Spleen (tissue), 11 donors: ENCODE measurements around the gene PLEKHB1. TPM values are rescaled to one million over a fixed set of nuclear protein-coding genes. Genes with fewer than 3 reads are reported as not detected.

Experiments
- DNase-seq: peaks from one replicate; pipeline ENCODE4 v3.0.0-alpha.2; 2020
- H3K27ac ChIP-seq, 8 donors: fragments of 200-600 bp; sonication (generic) in 7 of 8; 1 replicate in 4 of 8; 2 replicates in 4 of 8; pipeline versions ENCODE4 v1.5.0 to v1.8.0; 2016 to 2021; ENCODE audit warnings: inconsistent platforms in 4 of 8, mild to moderate bottlenecking in 4 of 8, moderate library complexity in 1 of 8
- H3K27me3 ChIP-seq, 7 donors: fragments of 200-600 bp; sonication (generic) in 6 of 7; replicated peaks in 1 of 7; 1 replicate in 4 of 7; 2 replicates in 3 of 7; pipeline versions ENCODE4 v1.5.0 to v1.8.0; 2016 to 2021; ENCODE audit warnings: inconsistent platforms in 3 of 7, mild to moderate bottlenecking in 1 of 7
- H3K36me3 ChIP-seq, 6 donors: fragments of 200-600 bp; sonication (generic) in 5 of 6; 1 replicate in 4 of 6; 2 replicates in 2 of 6; pipeline versions ENCODE4 v1.5.0 to v1.8.0; 2016 to 2021; ENCODE audit warnings: inconsistent platforms in 2 of 6
- H3K4me1 ChIP-seq, 6 donors: fragments of 200-600 bp; sonication (generic) in 5 of 6; 1 replicate in 3 of 6; 2 replicates in 3 of 6; pipeline versions ENCODE4 v1.5.0 to v1.8.0; 2016 to 2021; ENCODE audit warnings: inconsistent platforms in 3 of 6
- H3K4me3 ChIP-seq, 8 donors: fragments of 200-600 bp; sonication (generic) in 7 of 8; 1 replicate in 4 of 8; 2 replicates in 4 of 8; pipeline versions ENCODE4 v1.5.0 to v1.8.0; 2016 to 2021; ENCODE audit warnings: inconsistent platforms in 4 of 8, mild to moderate bottlenecking in 4 of 8, moderate library complexity in 2 of 8
- H3K9me3 ChIP-seq, 8 donors: fragments of 200-600 bp; sonication (generic) in 7 of 8; 1 replicate in 4 of 8; 2 replicates in 4 of 8; pipeline versions ENCODE4 v1.5.0 to v1.8.0; 2016 to 2021; ENCODE audit warnings: inconsistent platforms in 4 of 8
- CTCF ChIP-seq, 11 experiments: fragments of 200-600 bp in 7 of 11; fragments of 450-650 bp in 4 of 11; sonication (generic) in 4 of 11; IDR thresholded peaks in 8 of 11; conservative IDR thresholded peaks in 3 of 11; 1 replicate in 7 of 11; 2 replicates in 4 of 11; pipeline versions ENCODE4 v1.4.0 to v1.8.0; 2016 to 2021; ENCODE audit warnings: antibody characterized with exemption in 11 of 11, inconsistent platforms in 4 of 11, mild to moderate bottlenecking in 1 of 11
- POLR2A ChIP-seq, 3 donors: fragments of 450-650 bp; IDR thresholded peaks; one replicate each; pipeline ENCODE4 v1.5.1; 2017; ENCODE audit warnings: antibody characterized with exemption in 3 of 3, mild to moderate bottlenecking in 1 of 3
- POLR2AphosphoS5 ChIP-seq, 3 donors: sonication (generic); formaldehyde crosslinking; IDR thresholded peaks; one replicate each; pipeline ENCODE4 v1.5.1; 2017; ENCODE audit warnings: antibody characterized with exemption in 3 of 3
- WGBS, 5 donors: extraction: QIAGEN DNeasy Blood & Tissue Kit in 3 of 5; methylation state at CpG; one replicate each; pipeline versions ENCODE4 v1.1.5 to v1.1.7; 2013 to 2018; 5-methylcytosine and 5-hydroxymethylcytosine counted together
- intact Hi-C: fragments of 100-400 bp; cut with DNase I; formaldehyde crosslinking; loops from one replicate; pipeline ENCODE4 v1.15.0; 2023; ENCODE audit warnings: low total_unique reads
- polyA plus RNA-seq, 3 donors: library from polyadenylated mRNA; stranded (reverse); fragments of 200-250 nt; gene quantifications; one replicate each; pipeline ENCODE4 v1.2.1, GENCODE V29; 2013
- total RNA-seq, 7 donors: library from RNA; depleted of rRNA in 3 of 7; stranded (reverse); fragments of >200 nt in 3 of 7; fragmentation: NEBNext Ultra II Directional in 4 of 7; extraction: Animal tissue kit (Norgen Biotek cat#: 25700) in 4 of 7; gene quantifications; one replicate each; pipeline versions ENCODE4 v1.1.0 to v1.2.1, GENCODE V29; 2016 to 2021
- donor health status: healthy with polysubstance abuse.
- donor health status: DM: no; HTN: no; CAD: no; lungs with moderate emphysema.
- donor health status: DM: no; HTN: no; CAD: no.
- donor health status: Bipolar disorder and iron deficiency.
- donor health status: healthy.
- donor health status: DM: no; HTN: no; CAD: no.
- donor health status: DM: yes; HTN: yes; CAD: no.

The PLEKHB1 gene
- total and polyA plus RNA-seq, 10 donors = 2.0 to 12.3 (median 7.5) TPM

- Histone ChIP-seq H3K9me3 (peaks cover 0 to 9% (median 0%) of the 10 kb centered on the region in 8 donors), H3K27me3 (no peaks in the 10 kb centered on the region), H3K4me3 (no peak overlapping the region), H3K36me3 (no peaks in the 10 kb centered on the region), H3K4me1 (peaks cover 0 to 7% (median 0%) of the 10 kb centered on the region in 6 donors), H3K27ac (no peak overlapping the region)
- WGBS, 5 donors = 37 to 79% (median 71%) methylated on average over 2 of the region's 2 CpGs
- no peak for TF ChIP-seq POLR2A (IDR thresholded peaks at IDR 0.05)
- no peak for TF ChIP-seq CTCF (IDR thresholded peaks at IDR 0.05 in 8 of 11, conservative IDR thresholded peaks at IDR 0.05 in 3 of 11)
- no peak for TF ChIP-seq POLR2AphosphoS5 (IDR thresholded peaks at IDR 0.05)
- intact Hi-C loops = no loop called here
- no peak for DNase-seq
These were observed 12.4 kb upstream of the PLEKHB1 start for GRCh38 chr11:73633999-73634398.

- Histone ChIP-seq H3K4me1 (peaks cover 0 to 7% (median 0%) of the 10 kb centered on the region in 6 donors), H3K36me3 (no peaks in the 10 kb centered on the region), H3K27ac (no peak overlapping the region), H3K27me3 (no peaks in the 10 kb centered on the region), H3K9me3 (peaks cover 0 to 9% (median 0%) of the 10 kb centered on the region in 8 donors), H3K4me3 (no peak overlapping the region)
- no peak for DNase-seq
- intact Hi-C loops = no loop called here
- 84 to 90% (median 87%) methylated on average over 5 of the region's 5 CpGs for WGBS, 5 donors
- TF ChIP-seq CTCF (IDR thresholded peaks at IDR 0.05 in 8 of 11, conservative IDR thresholded peaks at IDR 0.05 in 3 of 11) = no peak
- no peak for TF ChIP-seq POLR2A (IDR thresholded peaks at IDR 0.05)
- no peak for TF ChIP-seq POLR2AphosphoS5 (IDR thresholded peaks at IDR 0.05)
These were observed 10.7 kb upstream of the PLEKHB1 start for GRCh38 chr11:73635721-73636120.

- no peaks in the 10 kb centered on the region for H3K36me3 ChIP-seq
- intact Hi-C loops = no loop called here
- peaks cover 0 to 5% (median 0%) of the 10 kb centered on the region in 7 donors for H3K27me3 ChIP-seq
- H3K4me3 ChIP-seq = no peak overlapping the region
- DNase-seq = no peak
- WGBS, 5 donors = 92 to 96% (median 94%) methylated on average over 4 to 5 of the region's 5 CpGs
- TF ChIP-seq POLR2A (IDR thresholded peaks at IDR 0.05) (no peak), POLR2AphosphoS5 (IDR thresholded peaks at IDR 0.05) (no peak), CTCF (IDR thresholded peaks at IDR 0.05 in 8 of 11, conservative IDR thresholded peaks at IDR 0.05 in 3 of 11) (no peak)
- peaks cover 0 to 9% (median 0%) of the 10 kb centered on the region in 8 donors for H3K9me3 ChIP-seq
- H3K4me1 ChIP-seq = peaks cover 0 to 7% (median 0%) of the 10 kb centered on the region in 6 donors
- no peak overlapping the region for H3K27ac ChIP-seq
These were observed 10.1 kb upstream of the PLEKHB1 start for GRCh38 chr11:73636249-73636648.

- Histone ChIP-seq H3K9me3 (peaks cover 0 to 7% (median 0%) of the 10 kb centered on the region in 8 donors), H3K27me3 (peaks cover 0 to 8% (median 0%) of the 10 kb centered on the region in 7 donors), H3K27ac (no peak overlapping the region), H3K4me3 (no peak overlapping the region), H3K4me1 (peaks cover 0 to 7% (median 0%) of the 10 kb centered on the region in 6 donors), H3K36me3 (no peaks in the 10 kb centered on the region)
- TF ChIP-seq POLR2AphosphoS5 (IDR thresholded peaks at IDR 0.05) = no peak
- no peak for TF ChIP-seq CTCF (IDR thresholded peaks at IDR 0.05 in 8 of 11, conservative IDR thresholded peaks at IDR 0.05 in 3 of 11)
- no peak for TF ChIP-seq POLR2A (IDR thresholded peaks at IDR 0.05)
- 72 to 95% (median 93%) methylated on average over 1 of the region's 1 CpG for WGBS, 5 donors
- DNase-seq = no peak
- intact Hi-C loops = no loop called here
These were observed 9.4 kb upstream of the PLEKHB1 start for GRCh38 chr11:73637012-73637411.
